Hepatocyte (in vitro differentiated cells): Measurements from ENCODE around the gene PRX. TPM values are rescaled to one million over a fixed set of nuclear protein-coding genes. Genes with fewer than 3 reads are reported as not detected.
"Not testable (repeated sequence)": the region's sequence is repeated elsewhere in the genome, so short reads cannot be mapped to it uniquely, and the experiment has no call there.

Experiments used
- DNase-seq: peaks from one replicate; pipeline ENCODE4 v3.0.0-alpha.2; 2016; ENCODE audit warnings: low spot score
- H2AFZ ChIP-seq: fragments of 200-600 bp; sonication (generic); 2 replicates; pipeline ENCODE4 v1.6.0; 2016; ENCODE audit warnings: antibody characterized with exemption, mild to moderate bottlenecking
- H3K27ac ChIP-seq: fragments of 200-600 bp; sonication (generic); 2 replicates; pipeline ENCODE4 v1.5.1; 2016; ENCODE audit warnings: mild to moderate bottlenecking
- H3K27me3 ChIP-seq: fragments of 200-600 bp; sonication (generic); 2 replicates; pipeline ENCODE4 v1.6.1; 2016
- H3K36me3 ChIP-seq: fragments of 200-600 bp; sonication (generic); replicated peaks from 2 replicates; pipeline ENCODE4 v1.5.1; 2016; ENCODE audit warnings: low read depth; ENCODE audit not compliant: insufficient read depth
- H3K4me1 ChIP-seq: fragments of 200-600 bp; sonication (generic); 2 replicates; pipeline ENCODE4 v1.5.1; 2016; ENCODE audit warnings: mild to moderate bottlenecking, moderate library complexity; ENCODE audit not compliant: insufficient read depth
- H3K4me2 ChIP-seq: fragments of 200-600 bp; sonication (generic); 2 replicates; pipeline ENCODE4 v1.6.0; 2016
- H3K4me3 ChIP-seq: fragments of 200-600 bp; sonication (generic); 2 replicates; pipeline ENCODE4 v1.5.1; 2016; ENCODE audit warnings: mild to moderate bottlenecking
- H3K79me2 ChIP-seq: fragments of 200-600 bp; sonication (generic); 2 replicates; pipeline ENCODE4 v1.6.0; 2017; ENCODE audit warnings: mild to moderate bottlenecking
- H3K9me2 ChIP-seq: fragments of 200-600 bp; sonication (generic); replicated peaks from 2 replicates; pipeline ENCODE4 v1.6.0; 2017; ENCODE audit warnings: mild to moderate bottlenecking; ENCODE audit not compliant: insufficient read depth
- H3K9me3 ChIP-seq: fragments of 200-600 bp; sonication (generic); 2 replicates; pipeline ENCODE4 v1.5.1; 2016; ENCODE audit warnings: low read depth, mild to moderate bottlenecking
- H4K20me1 ChIP-seq: fragments of 200-600 bp; sonication (generic); 2 replicates; pipeline ENCODE4 v1.6.0; 2016; ENCODE audit warnings: mild to moderate bottlenecking; ENCODE audit not compliant: insufficient read depth, poor library complexity, severe bottlenecking
- CTCF ChIP-seq: fragments of 200-600 bp; sonication (generic); IDR thresholded peaks from 2 replicates; pipeline ENCODE4 v1.5.1; 2016; ENCODE audit warnings: antibody characterized with exemption, mild to moderate bottlenecking; ENCODE audit not compliant: poor library complexity
- EZH2 ChIP-seq: fragments of 200-600 bp; sonication (generic); IDR thresholded peaks from 2 replicates; pipeline ENCODE4 v1.6.1; 2016; ENCODE audit warnings: antibody characterized with exemption, mild to moderate bottlenecking, borderline replicate concordance
- EZH2phosphoT487 ChIP-seq: fragments of 200-600 bp; sonication (generic); IDR thresholded peaks from one replicate; pipeline ENCODE4 v1.6.1; 2018; ENCODE audit warnings: antibody characterized with exemption, mild to moderate bottlenecking, low read depth, moderate library complexity; ENCODE audit not compliant: unreplicated experiment, severe bottlenecking
- WGBS: methylation state at CpG from one replicate; pipeline ENCODE4 v1.1.6; 2016; ENCODE audit warnings: low lambda C conversion rate; ENCODE audit errors: missing lambda C conversion rate; 5-methylcytosine and 5-hydroxymethylcytosine counted together
- polyA plus RNA-seq: library from polyadenylated mRNA; unstranded; fragments of >200 nt; fragmentation: Nextera tagmentation; extraction: Ambion mirVana; gene quantifications from 2 replicates; pipeline ENCODE4 v1.2.1, GENCODE V29; 2016
- total RNA-seq: library from RNA; depleted of rRNA; stranded (reverse); fragments of >200 nt; gene quantifications from 2 replicates; pipeline ENCODE4 v1.2.3, GENCODE V29; 2014

The PRX gene
- total and polyA plus RNA-seq, 2 experiments from 2014 or later: 0.80 to 1.9 TPM

- H3K4me3 ChIP-seq: no peak overlapping the region
- no peaks in the 10 kb centered on the region for H3K9me2 ChIP-seq
- H2AFZ ChIP-seq: no peak overlapping the region
- no peaks in the 10 kb centered on the region for H3K9me3 ChIP-seq
- H3K4me2 ChIP-seq: no peak overlapping the region
- TF ChIP-seq EZH2 (no peak), EZH2phosphoT487 (no peak), CTCF (no peak)
- no peak for DNase-seq
- H4K20me1 ChIP-seq: no peaks in the 10 kb centered on the region
- H3K27me3 ChIP-seq: no peaks in the 10 kb centered on the region
- no peak overlapping the region for H3K27ac ChIP-seq
- H3K36me3 ChIP-seq: no peaks in the 10 kb centered on the region
- H3K4me1 ChIP-seq: peaks cover 5% of the 10 kb centered on the region
- WGBS: 77% methylated on average over 16 of the region's 16 CpGs
- H3K79me2 ChIP-seq: no peaks in the 10 kb centered on the region
Measured at GRCh38 chr19:40411125-40411842, 1.9 kb downstream of the PRX start.

GRCh38 chr19:40410030-40410389 lies 3.2 kb downstream of the PRX start:
- 79% methylated on average over 3 of the region's 9 CpGs for WGBS
- H2AFZ ChIP-seq: no peak overlapping the region
- no peaks in the 10 kb centered on the region for H3K27me3 ChIP-seq
- H3K9me2 ChIP-seq: no peaks in the 10 kb centered on the region
- H3K9me3 ChIP-seq: no peaks in the 10 kb centered on the region
- H3K4me1 ChIP-seq: peaks cover 5% of the 10 kb centered on the region
- H3K27ac ChIP-seq: no peak overlapping the region
- no peaks in the 10 kb centered on the region for H3K79me2 ChIP-seq
- TF ChIP-seq EZH2phosphoT487: no peak
- DNase-seq: no peak
- H3K4me3 ChIP-seq: no peak overlapping the region
- H4K20me1 ChIP-seq: no peaks in the 10 kb centered on the region
- H3K36me3 ChIP-seq: no peaks in the 10 kb centered on the region
- no peak overlapping the region for H3K4me2 ChIP-seq

- not testable (repeated sequence) for H3K27ac ChIP-seq, H4K20me1 ChIP-seq, H3K27me3 ChIP-seq, H3K9me3 ChIP-seq, H3K79me2 ChIP-seq, H3K4me3 ChIP-seq, H3K9me2 ChIP-seq, H3K4me2 ChIP-seq, H2AFZ ChIP-seq, H3K4me1 ChIP-seq, DNase-seq, H3K36me3 ChIP-seq
- WGBS: 90% methylated on average over 8 of the region's 8 CpGs
Measured at GRCh38 chr19:40408598-40408925, 4.6 kb downstream of the PRX start.

GRCh38 chr19:40407714-40408597 lies 5.2 kb downstream of the PRX start:
- no peak overlapping the region for H3K27ac ChIP-seq
- TF ChIP-seq EZH2: no peak
- TF ChIP-seq CTCF: no peak
- TF ChIP-seq EZH2phosphoT487: no peak
- no peak overlapping the region for H3K4me2 ChIP-seq
- WGBS: 80% methylated on average over 22 of the region's 22 CpGs
- no peaks in the 10 kb centered on the region for H3K36me3 ChIP-seq
- H2AFZ ChIP-seq: no peak overlapping the region
- no peak for DNase-seq
- no peaks in the 10 kb centered on the region for H3K9me2 ChIP-seq
- H3K4me3 ChIP-seq: no peak overlapping the region
- no peaks in the 10 kb centered on the region for H3K9me3 ChIP-seq
- H3K79me2 ChIP-seq: no peaks in the 10 kb centered on the region
- H3K27me3 ChIP-seq: no peaks in the 10 kb centered on the region
- H3K4me1 ChIP-seq: peaks cover 3% of the 10 kb centered on the region
- no peaks in the 10 kb centered on the region for H4K20me1 ChIP-seq
